Measurements from ENCODE around the gene MAPK7.

The MAPK7 gene

GRCh38 chr17:19381741-19382444 is 3.6 kb downstream of the MAPK7 start:
- DNase-seq = no peak

- no peak for DNase-seq
These were observed 4.5 kb downstream of the MAPK7 start for GRCh38 chr17:19382531-19383444.

- no peak for DNase-seq
These were observed 5.6 kb downstream of the MAPK7 start for GRCh38 chr17:19383681-19384470.

- DNase-seq = no peak
These were observed 6.6 kb downstream of the MAPK7 start for GRCh38 chr17:19384723-19385391.

- no peak for DNase-seq
These were observed 7.3 kb downstream of the MAPK7 start for GRCh38 chr17:19385521-19385983.

- no peak for DNase-seq
These were observed 8.0 kb downstream of the MAPK7 start for GRCh38 chr17:19386051-19386929.

GRCh38 chr17:19386974-19387920 is 8.9 kb downstream of the MAPK7 start, which contains the start of gene MFAP4:
Gene MFAP4 (minus strand): TSS chr17:19387190. CDS start chr17:19387155, 35 bp downstream.
- no peak for DNase-seq

GRCh38 chr17:19387921-19388521 is 9.7 kb downstream of the MAPK7 start:
- no peak for DNase-seq

- DNase-seq = no peak
These were observed 10.8 kb downstream of the MAPK7 start for GRCh38 chr17:19388791-19389785.

- no peak for DNase-seq
These were observed 12.7 kb downstream of the MAPK7 start for GRCh38 chr17:19390951-19391350.

- DNase-seq = no peak
These were observed 13.1 kb downstream of the MAPK7 start for GRCh38 chr17:19391432-19391831.

GRCh38 chr17:19392303-19392702 is 14.0 kb downstream of the MAPK7 start:
- no peak for DNase-seq

GRCh38 chr17:19397556-19398041 is 19.3 kb downstream of the MAPK7 start:
- DNase-seq = no peak

- no peak for DNase-seq
These were observed 20.2 kb downstream of the MAPK7 start for GRCh38 chr17:19398301-19399181.

- DNase-seq = no peak
These were observed 21.6 kb downstream of the MAPK7 start for GRCh38 chr17:19399750-19400450.

GRCh38 chr17:19401321-19402010 is 23.2 kb downstream of the MAPK7 start:
- no peak for DNase-seq

All from NK-92 treated with Interleukin-12 subunit alpha and Interleukin-12 subunit beta, amount 100 ng/mL, for 24 hours (cell line).